RWPE1 (cell line): ENCODE data around the gene ALDH1A1.
"Not testable (repeated sequence)": the region's sequence is repeated elsewhere in the genome, so short reads cannot be mapped to it uniquely, and the experiment has no call there.

Source experiments
- CTCF ChIA-PET: fragments of 350-600 bp; sonication (Branson Sonifier 250); formaldehyde crosslinking; extraction: SDS; loops from one replicate; lab custom pipeline; 2021; lab: Yijun Ruan, JAX
- POLR2A ChIA-PET: fragments of 400-600 bp; formaldehyde crosslinking; extraction: SDS; loops from one replicate; lab custom pipeline; 2020; ENCODE audit warnings: antibody characterized with exemption; ENCODE audit not compliant: low non-redundant PET; lab: Yijun Ruan, JAX
- DNase-seq: peaks from one replicate; pipeline ENCODE4 v3.0.0; 2012; ENCODE audit warnings: low spot score
- H3K27ac ChIP-seq: fragments of 450-650 bp; 2 replicates; pipeline ENCODE4 v1.5.1; 2017
- CTCF ChIP-seq: fragments of 450-650 bp; conservative IDR thresholded peaks from 2 replicates; pipeline ENCODE4 v1.5.1; 2017; ENCODE audit warnings: low read depth, mild to moderate bottlenecking

The ALDH1A1 gene

GRCh38 chr9:72947984-72948465 lies 4.8 kb downstream of the ALDH1A1 start:
- POLR2A ChIA-PET: no interaction called here
- TF ChIP-seq CTCF: no peak
- no peak overlapping the region for H3K27ac ChIP-seq
- DNase-seq: no peak
- CTCF ChIA-PET: interaction anchor here (1.1 to 1.2 kb wide), 2 partner anchors 10 to 29 kb away, joined by 3 read pairs; no protein-coding TSS in a partner anchor

- POLR2A ChIA-PET: no interaction called here
- H3K27ac ChIP-seq: no peak overlapping the region
- no peak for TF ChIP-seq CTCF
- no peak for DNase-seq
- CTCF ChIA-PET: interaction anchor here (0.6 to 1.2 kb wide), 2 partner anchors 12 to 15 kb away, joined by 3 to 6 read pairs; no protein-coding TSS in a partner anchor
These were observed 6.0 kb downstream of the ALDH1A1 start for GRCh38 chr9:72946821-72947220.

GRCh38 chr9:72946318-72946717 lies 6.5 kb downstream of the ALDH1A1 start:
- no peak for DNase-seq
- no peak for TF ChIP-seq CTCF
- no peak overlapping the region for H3K27ac ChIP-seq
- ChIA-PET CTCF (no interaction called here), POLR2A (no interaction called here)

GRCh38 chr9:72945391-72945790 lies 7.5 kb downstream of the ALDH1A1 start:
- no peak for DNase-seq
- no peak overlapping the region for H3K27ac ChIP-seq
- no peak for TF ChIP-seq CTCF
- POLR2A ChIA-PET: no interaction called here
- CTCF ChIA-PET: interaction anchor here (0.6 kb wide), 2 partner anchors 204 to 228 kb away, joined by 3 read pairs; no protein-coding TSS in a partner anchor

- ChIA-PET POLR2A (no interaction called here), CTCF (interaction anchor here (0.7 kb wide), 1 partner anchor 46 kb away, joined by 4 read pairs; no protein-coding TSS in a partner anchor)
- DNase-seq: no peak
- no peak overlapping the region for H3K27ac ChIP-seq
- no peak for TF ChIP-seq CTCF
These were observed 8.9 kb downstream of the ALDH1A1 start for GRCh38 chr9:72943844-72944462.

GRCh38 chr9:72942451-72942850 lies 10.4 kb downstream of the ALDH1A1 start:
- CTCF ChIA-PET: interaction anchor here (0.7 to 1.0 kb wide), 3 partner anchors 49 to 237 kb away, joined by 3 to 4 read pairs (median 3); no protein-coding TSS in a partner anchor
- DNase-seq: no peak
- TF ChIP-seq CTCF: no peak
- POLR2A ChIA-PET: no interaction called here
- H3K27ac ChIP-seq: no peak overlapping the region

GRCh38 chr9:72939581-72939980 lies 13.3 kb downstream of the ALDH1A1 start:
- CTCF ChIA-PET, POLR2A ChIA-PET, H3K27ac ChIP-seq, DNase-seq: not testable (repeated sequence)
